ENCODE measurements around the gene JUP.

- no peak for TF ChIP-seq EZH2phosphoT487 (IDR thresholded peaks at IDR 0.05; ENCODE audit: borderline replicate concordance)
- no peak for TF ChIP-seq POLR2AphosphoS5 (IDR thresholded peaks at IDR 0.05; ENCODE audit: low read depth, low read length)
- TF ChIP-seq CTCF (IDR thresholded peaks at IDR 0.05 in 2 of 3, conservative IDR thresholded peaks at IDR 0.05 in 1 of 3; ENCODE audit: borderline replicate concordance in 1 of 3, insufficient read depth in 1 of 3, low read depth in 2 of 3, low read length in 2 of 3), result no peak
- TF ChIP-seq RAD21 (IDR thresholded peaks at IDR 0.05; ENCODE audit: low read depth), result no peak
- no peak for TF ChIP-seq ZNF274 (IDR thresholded peaks at IDR 0.05; ENCODE audit: low read depth, low read length)
- TF ChIP-seq ATF3 (IDR thresholded peaks at IDR 0.05), result no peak
- no peak for TF ChIP-seq CEBPB (IDR thresholded peaks at IDR 0.05; ENCODE audit: low read depth)
These were observed 6.6 kb downstream of the JUP start for GRCh38 chr17:41779954-41780353.

All from HCT116 (cell line).